Measurements from ENCODE around the gene NRG3.

NRG3 gene

DNA sequence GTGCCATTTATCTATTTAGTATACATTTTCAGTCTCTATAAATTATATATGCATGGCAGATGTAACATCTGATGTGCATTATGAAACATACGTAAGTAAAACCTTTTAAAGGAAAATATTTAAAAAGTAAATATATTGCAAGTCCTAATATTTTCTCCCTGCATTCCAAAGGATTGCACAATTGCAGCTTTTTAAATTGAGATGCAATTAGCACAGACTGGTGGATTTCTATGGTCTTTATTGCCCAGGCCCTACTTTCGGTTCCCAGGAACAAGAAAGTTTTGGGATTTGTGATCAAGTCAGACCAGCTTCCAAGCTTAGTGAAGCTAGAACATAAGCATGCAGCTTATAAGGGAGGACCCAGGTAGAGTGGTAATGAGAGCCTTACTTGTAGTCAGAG, 337.8 kb downstream of the NRG3 start:
- DNase-seq (ENCODE audit: low read depth in 2 of 2) = no peak

DNA sequence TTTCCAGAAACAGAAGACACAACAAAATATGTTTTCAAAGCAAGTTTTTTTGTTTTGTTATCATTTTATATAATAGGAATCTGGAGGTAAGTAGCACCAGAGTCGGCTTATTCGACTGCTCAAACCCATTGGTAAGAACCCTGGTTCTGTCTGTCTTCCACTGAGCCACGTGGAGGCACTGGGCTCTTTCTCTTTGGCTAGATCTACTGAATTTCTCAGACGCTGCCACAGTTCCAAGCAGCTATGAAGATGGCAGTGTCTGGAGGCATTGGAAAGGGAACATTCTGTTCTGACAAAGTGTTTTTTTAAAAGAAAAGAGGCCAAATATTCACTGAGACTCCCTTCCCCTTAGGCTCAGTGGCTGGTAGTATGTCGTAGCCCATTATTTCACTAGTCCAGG, 338.8 kb downstream of the NRG3 start:
- DNase-seq (ENCODE audit: low read depth in 2 of 2) = no peak

DNA sequence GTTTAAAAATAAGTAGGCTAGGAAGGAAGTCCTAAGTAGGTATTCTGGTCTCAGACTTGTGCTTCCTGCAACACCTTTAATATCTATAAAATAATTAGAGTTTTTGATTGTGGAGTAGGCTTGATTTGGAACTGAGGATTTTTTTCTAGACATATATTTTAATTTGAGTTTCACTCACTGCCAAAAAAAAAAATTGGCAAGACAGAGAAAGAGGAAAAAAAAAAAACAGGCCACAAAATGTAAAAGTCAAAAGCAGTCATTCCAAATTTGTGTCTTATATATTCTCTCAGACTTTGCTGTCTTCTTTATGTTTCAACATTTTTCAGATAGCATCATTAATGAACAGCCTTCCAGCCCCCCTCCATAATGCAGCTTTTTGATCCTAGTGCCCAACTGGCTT, 346.1 kb downstream of the NRG3 start:
- DNase-seq (ENCODE audit: low read depth in 2 of 2) = no peak

DNA sequence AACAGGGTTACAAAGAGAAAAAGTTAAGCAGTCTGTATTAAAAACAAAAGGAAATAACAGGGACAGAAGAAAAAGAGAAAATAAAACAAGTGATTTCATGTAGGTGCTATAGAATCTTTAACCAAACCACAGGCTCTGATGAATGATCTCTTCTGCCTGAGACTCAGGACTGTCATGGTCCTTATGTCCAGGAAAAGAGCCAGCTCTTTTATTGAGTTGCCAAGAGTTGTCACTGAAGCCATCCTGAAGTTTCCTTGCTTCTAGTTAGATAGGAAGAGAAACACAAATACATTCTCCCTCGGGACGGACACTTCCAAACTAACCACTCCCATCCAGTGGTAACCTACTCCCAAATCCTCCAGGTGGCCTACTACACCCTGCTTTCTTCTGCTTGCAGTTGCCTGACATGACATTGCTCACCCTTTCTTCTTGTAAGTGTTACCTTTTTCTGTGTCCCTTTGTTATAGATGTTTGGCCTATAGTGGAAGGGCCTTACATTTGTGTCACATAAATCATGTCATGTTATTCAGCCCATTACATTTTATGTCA, 346.7 kb downstream of the NRG3 start:
- DNase-seq (ENCODE audit: low read depth in 2 of 2) = no peak

DNA sequence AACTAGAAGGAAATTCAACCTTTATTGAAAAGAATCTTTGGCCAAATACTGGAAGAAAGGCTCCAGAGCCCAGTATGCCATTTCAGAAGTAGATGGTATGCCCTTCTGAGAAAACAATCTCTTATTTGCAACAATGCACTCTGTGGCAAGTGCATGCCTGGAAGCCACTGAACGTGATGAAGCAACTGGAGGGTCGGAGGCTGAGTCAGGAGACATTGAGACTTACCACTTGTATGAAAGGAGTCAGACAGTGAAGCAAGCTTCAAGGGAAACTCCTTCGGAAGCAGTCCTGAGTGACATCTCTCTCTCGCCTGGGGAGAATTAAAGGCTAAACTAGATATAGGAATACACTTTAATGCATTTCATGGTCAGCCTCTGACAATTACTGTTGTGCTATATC, 353.7 kb downstream of the NRG3 start:
- no peak for DNase-seq (ENCODE audit: low read depth in 2 of 2)

DNA sequence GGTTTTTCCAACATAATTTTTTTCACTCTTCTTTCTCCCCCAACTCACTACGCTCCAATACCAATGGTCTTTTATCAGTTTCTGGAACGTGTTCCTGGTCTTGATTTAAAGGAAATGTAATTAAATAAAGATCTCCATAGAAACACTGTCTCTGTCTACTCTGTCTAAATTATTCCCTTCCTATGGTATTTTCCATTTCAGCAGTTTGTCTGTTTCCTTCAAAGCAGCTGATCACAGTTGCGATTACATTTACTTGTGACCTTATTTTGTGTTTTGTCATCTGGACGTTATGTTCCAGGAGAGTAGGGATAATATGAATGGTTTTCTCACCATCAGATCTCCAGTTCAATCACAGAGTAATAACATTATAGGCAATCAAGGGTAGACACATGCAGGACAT, 359.2 kb downstream of the NRG3 start:
- DNase-seq (ENCODE audit: low read depth in 2 of 2) = no peak

DNA sequence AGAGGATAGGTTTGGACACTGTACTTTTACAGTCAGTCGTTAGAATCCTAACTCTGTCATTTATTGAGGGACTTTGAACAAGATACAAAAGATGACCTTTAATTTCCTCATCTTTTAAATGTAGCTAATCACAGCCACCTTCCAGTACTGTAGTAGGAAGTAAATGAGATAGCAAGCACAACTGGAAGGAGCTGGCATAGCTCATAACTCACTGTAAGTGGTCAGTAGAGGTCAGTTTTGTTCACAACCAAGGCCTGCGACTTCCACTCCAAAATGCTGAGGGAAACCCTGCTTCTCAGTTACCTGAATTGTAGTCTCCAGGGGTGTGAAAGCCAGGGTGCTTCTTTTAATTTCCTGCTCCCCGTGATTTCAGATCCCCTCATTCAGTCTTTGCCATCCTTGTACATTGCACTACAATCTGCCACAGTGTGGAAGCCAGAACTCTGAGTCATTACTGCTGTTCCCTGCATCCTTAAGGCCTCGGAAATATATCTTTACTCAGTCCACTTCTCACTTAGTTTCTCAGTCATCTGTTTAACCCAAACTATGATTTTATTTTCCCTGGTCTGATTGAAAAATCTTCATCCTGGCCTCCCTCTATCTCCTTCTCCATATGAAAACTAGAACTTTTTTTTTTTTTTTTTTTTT, 361.2 kb downstream of the NRG3 start:
- no peak for DNase-seq (ENCODE audit: low read depth in 2 of 2)

DNA sequence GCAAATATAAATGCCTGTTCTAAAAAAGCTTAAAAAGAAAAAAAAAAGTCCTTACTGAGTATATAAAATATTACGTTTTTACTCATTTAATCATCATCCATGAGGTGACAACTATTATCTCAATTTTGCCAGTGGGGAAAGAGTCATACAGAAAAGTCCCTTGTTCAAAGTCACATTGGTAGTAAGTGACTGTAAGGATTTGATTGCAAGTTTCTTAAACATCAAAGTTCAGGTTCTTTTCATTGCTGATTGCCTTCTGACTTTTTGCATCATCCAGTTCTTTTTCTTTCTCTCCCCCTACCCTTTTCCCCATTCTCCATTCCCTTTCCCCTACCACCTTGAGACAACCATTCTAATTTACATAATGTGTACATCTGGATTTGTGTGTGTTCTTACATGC, 363.3 kb downstream of the NRG3 start:
- DNase-seq (ENCODE audit: low read depth in 2 of 2) = no peak

DNA sequence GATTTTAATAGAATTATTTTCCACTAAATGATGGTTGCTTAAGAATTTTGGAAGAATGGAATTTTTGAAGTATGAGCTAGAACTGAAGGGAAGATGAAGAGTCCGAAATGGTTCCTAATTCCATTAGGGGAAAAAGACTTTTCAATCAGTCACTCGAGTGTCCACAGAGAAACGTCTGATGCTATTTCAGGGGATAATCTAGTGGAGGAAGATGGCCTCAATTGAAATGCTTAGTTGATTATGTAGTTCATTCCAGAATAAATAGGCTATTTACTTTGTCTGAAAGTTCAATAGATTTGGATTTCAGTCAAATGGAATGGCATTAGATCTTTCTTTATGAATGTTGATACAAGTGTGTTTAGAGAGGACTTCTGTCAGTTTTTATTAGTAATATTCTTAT, 365.4 kb downstream of the NRG3 start:
- no peak for DNase-seq (ENCODE audit: low read depth in 2 of 2)

DNA sequence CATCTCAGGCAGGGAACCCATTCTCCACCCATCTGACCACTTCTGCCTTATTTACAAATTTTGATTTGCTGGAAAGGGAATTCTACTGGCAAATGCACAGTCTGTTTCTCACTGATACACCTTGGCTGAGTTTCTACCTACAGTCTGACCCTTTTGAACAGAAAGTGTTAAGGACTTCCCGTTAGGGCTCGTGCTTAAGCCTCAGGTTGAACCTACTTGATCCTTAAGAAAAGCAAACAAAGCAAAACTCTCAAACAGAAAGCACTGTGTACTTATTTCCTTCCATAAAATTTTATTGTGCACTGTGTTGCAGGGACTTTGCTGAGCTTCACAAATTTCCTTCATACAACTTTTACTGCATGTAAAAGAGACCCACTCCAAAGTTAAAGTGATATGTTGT, 367.8 kb downstream of the NRG3 start:
- DNase-seq (ENCODE audit: low read depth in 2 of 2) = no peak

DNA sequence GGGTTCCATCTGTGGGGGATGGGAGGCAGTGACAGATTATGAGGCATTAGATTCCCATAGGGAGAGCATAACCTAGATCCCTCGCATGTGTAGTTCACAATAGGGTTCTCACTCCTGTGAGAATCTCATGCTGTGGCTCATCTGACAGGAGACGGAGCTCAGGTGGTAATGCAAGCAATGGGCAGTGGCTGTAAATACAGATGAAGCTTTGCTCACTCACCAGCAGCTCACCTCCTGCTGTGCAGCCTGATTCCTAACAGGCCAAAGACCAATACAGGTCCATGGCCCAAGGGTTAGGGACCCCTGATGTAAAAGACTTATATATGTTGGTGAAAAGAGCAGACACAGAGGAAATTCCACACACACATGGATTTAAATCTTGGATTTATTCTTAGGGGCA, 370.2 kb downstream of the NRG3 start:
- no peak for DNase-seq (ENCODE audit: low read depth in 2 of 2)

DNA sequence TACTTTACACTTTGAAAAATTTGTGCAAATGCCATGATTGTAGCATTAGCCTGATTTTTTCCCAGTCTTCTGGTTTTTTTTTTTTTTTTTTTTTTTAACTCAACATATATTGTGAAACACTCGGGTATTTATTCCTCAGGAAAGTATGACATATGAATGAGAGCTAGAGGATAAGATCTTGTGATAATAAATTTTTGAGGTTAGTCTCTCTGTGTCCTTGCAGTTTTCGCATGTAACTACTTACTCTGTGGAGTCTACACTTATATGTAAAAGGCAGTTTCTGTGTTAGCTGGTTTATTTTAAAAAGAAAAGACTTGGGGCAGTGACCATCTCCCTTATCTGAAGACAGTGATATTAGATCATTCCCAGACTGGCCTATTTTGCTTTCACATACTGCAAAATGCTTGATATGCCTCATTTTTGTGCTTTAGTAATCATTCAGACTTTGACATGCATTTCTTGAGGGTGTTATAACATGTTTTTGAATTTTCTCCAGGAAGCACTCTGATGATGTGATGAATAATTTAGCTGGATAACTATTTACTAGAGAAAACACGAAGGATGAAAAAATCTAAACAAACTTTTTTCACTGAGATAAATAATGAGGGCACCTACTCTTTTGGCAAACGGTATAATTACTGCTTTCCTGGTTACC, 371.0 kb downstream of the NRG3 start:
- DNase-seq (ENCODE audit: low read depth in 2 of 2) = no peak

DNA sequence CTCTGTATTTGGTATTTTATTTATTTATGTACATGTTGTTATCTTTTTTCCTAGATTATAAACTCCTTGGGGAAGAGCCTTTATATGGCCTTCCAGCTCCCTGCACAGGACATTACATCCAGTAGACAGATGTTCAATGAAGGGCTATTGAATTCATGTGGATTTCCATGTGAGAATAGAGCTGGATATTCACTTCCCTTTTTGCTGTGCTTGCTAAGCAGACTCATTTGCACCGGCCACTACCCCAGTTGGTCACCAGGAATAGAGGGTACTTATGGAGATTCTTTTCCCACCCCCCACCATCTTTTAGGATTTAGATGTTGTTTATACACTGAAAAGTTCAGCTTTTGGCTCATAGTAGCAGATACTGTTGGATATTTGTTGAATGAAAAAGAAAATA, 374.1 kb downstream of the NRG3 start:
- no peak for DNase-seq (ENCODE audit: low read depth in 2 of 2)

DNA sequence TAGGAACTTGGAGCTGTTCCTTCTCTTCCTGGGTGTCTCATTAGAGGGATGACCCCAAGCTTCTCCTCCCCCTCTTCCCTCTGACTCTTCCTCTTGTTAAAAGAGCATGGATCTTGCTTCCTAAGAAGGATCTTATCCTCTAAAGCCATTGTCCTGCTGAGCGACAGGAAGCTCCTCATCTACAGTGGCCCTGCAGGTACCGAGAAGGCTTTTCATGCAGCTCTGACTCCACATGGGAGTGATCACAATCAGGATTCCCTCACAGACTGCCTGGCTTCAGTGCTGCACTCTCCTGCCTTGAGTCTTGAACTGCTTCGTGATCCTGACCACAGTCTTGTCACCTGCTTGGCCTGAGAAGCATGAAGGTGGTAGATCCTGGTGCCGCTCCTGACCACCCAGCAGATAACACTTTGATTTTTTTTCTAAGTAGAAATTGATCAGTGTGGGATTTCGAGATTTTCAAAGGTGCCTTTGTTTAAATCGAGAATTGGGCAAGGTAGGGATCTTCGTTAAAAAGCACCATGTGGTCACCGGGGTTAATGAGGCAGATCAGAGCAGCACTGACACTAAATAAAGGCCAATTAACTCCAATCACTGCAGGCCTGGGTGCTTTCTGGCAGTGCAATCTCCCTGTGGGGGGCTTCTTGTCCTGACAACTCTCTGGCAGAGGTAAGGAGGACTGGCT, 376.4 kb downstream of the NRG3 start:
- no peak for DNase-seq (ENCODE audit: low read depth in 2 of 2)

DNA sequence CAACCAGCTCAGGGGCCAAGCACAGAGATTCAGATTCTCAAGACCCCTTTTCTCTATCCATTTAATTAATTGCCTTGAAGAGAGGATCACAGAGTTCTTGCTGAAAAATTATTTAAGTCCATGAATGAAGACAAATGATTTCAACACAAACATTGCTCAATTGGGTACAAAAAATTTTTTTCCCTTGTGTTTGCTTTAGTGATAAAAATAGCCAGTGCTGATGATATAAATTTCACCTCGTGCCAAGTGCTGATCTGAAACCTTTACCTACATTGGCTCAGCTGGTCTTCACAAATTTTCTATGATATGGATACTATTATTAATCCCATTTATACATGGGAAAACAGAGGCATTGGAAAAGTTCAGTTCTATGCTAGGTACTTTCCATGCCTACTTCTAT, 377.1 kb downstream of the NRG3 start:
- DNase-seq (ENCODE audit: low read depth in 2 of 2) = no peak

DNA sequence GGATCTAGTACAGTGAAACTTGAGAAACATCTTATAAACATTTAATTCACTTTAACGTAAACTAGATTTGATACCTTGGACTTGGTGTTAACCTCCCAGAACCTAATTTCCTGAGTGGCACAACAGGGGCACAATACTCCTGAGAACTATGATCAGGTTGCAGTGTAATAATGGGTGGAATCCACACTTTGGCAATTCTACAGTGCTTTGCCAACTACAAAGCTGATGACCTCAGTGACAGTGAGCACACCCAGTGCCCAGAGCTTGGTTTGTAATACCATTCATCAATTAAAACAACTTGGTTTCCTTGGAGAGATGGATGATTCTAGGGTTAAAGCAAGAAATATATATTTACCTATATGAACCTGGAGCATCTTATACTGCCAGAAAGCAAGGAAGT, 379.2 kb downstream of the NRG3 start:
- no peak for DNase-seq (ENCODE audit: low read depth in 2 of 2)

DNA sequence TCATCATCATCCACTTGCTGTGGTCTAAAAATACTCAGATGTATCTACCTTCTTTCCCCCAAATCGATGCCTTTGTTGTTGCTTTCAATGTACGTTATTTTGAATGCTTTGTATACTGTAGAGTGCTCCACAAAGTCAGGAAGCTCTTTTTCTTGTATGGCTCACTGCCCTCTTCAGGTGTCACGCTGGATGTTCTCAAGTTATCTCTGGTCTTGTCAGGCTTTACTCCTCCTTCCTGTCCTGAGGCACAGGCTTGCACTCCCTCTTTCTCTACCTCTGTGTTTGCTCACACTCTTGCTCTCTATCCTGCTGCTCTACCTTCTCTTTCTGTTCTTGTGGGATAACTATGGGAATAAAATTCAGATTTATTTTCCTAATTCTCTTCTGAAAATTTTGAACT, 381.3 kb downstream of the NRG3 start:
- no peak for DNase-seq (ENCODE audit: low read depth in 2 of 2)

DNA sequence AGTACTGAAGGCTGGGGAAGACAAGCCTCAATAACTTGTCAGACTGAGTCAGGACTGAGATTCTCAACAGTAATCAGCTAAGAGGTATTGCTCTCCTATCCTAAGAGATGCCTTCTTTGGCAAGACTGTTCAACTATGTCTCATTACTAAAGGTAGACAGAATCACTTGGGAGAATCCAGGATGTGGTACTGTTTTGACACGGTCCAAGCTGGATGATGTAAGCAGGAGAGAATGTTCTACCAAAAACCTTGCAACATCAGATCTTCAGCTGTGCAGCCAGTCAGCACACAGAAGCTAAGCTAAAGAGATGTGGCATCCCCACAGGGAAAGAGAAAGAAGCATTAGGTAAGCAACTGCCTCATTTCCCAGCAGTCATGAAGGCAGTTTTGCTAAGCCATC, 391.4 kb downstream of the NRG3 start:
- no peak for DNase-seq (ENCODE audit: low read depth in 2 of 2)

DNA sequence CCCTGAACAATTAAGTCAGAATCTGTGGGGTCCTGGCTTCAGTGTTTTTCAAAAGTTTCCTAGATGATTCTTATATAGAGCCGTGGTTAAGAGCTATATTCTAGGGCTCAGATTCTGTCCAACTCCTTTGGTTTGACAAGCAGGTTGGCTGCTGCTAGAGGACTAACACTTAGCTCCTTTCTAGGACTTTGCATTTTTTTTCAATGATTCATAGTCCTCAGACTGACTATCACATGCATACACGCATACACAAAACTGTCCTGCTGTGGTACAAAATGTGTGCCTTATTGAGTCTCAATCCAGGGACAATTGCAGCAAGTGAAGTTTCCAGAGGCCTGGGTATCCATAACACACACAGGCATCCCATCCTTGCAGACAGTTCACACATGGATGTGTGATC, 392.0 kb downstream of the NRG3 start:
- DNase-seq (ENCODE audit: low read depth in 2 of 2) = no peak

DNA sequence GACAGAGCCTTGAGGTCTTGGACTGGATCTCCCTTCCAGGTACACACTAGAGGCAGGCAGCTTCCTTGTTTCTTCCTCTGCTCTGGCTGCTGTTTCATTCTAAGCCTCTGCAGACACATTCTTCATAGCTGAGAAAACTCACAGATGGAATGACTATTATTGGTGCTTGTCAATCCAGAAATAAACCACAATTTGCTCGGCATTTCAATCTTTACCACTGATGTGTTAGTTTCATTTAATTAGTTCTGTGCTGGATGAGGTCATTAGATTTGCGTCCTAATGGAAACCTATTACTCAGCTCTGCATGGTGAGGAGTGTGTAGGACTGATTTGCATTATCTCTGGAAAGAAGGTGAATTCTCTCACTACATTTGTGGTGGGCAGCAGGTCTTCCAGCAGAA, 392.5 kb downstream of the NRG3 start:
- no peak for DNase-seq (ENCODE audit: low read depth in 2 of 2)

DNA sequence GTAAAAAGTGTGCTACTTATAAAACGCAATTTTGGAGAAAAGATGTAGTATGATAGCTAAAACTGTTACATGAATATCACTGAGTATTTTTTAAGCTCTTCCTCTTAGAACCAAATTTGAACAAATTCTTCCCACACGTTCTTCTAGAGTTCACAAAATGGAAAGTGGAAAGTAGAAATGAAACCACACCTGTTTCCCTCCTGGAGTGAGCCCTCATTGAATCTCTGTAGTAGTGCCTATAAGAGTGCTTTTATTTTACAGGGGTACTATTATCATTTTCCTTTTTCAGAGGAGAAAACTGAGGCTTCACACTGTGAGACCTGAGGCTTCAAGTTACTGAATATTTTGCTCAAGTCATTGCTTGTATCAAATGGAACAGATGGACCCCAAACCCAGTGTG, 393.0 kb downstream of the NRG3 start:
- no peak for DNase-seq (ENCODE audit: low read depth in 2 of 2)

DNA sequence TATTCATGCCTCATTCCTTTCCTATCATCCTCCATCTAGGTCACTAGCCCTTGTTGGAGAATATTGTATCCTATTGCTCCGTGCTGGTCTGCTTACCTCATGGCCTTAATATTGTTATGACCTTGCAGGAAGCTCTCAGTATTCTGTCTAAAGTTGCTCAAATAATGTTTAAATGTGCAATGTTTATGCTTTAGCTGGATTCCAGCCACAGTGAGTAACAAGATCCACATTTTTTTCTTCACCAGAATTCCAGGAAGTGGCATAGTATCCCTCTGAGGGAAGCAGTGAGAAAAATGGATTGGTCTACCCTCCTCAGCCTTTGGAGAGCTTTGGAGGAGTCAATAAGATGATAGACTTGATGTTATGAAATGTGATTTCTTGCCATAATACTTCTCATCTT, 402.6 kb downstream of the NRG3 start:
- DNase-seq (ENCODE audit: low read depth in 2 of 2) = no peak
